IgD-negative memory B cell (primary cell): ENCODE results near the gene FAM114A2. TPM values are rescaled to one million over a fixed set of nuclear protein-coding genes. Genes with fewer than 3 reads are reported as not detected.

Experiments
- H3K27ac Mint-ChIP-seq, 3 donors: one replicate each; pipeline ENCODE4 v1.8.0; 2020 to 2022; ENCODE audit warnings: mild to moderate bottlenecking in 3 of 3, mixed read lengths in 3 of 3, moderate library complexity in 1 of 3
- H3K27me3 Mint-ChIP-seq: one replicate; pipeline ENCODE4 v1.8.0; 2021; ENCODE audit warnings: mixed read lengths
- H3K36me3 Mint-ChIP-seq: one replicate; pipeline ENCODE4 v1.8.0; 2020; ENCODE audit warnings: mild to moderate bottlenecking, mixed read lengths
- H3K4me1 Mint-ChIP-seq, 3 donors: one replicate each; pipeline ENCODE4 v1.8.0; 2020 to 2022; ENCODE audit warnings: mixed read lengths in 3 of 3, mild to moderate bottlenecking in 1 of 3
- H3K4me3 Mint-ChIP-seq, 4 donors: one replicate each; pipeline ENCODE4 v1.8.0; 2020 to 2022; ENCODE audit warnings: mild to moderate bottlenecking in 4 of 4, mixed read lengths in 4 of 4, moderate library complexity in 3 of 4
- H3K9me3 Mint-ChIP-seq, 3 donors: one replicate each; pipeline ENCODE4 v1.8.0; 2020 to 2021; ENCODE audit warnings: mixed read lengths in 3 of 3, mild to moderate bottlenecking in 1 of 3
- polyA plus RNA-seq: library from polyadenylated mRNA; unstranded; fragments of 300-500 nt; fragmentation: Illumina TruSeq; gene quantifications from one replicate; pipeline ENCODE4 v1.2.3, GENCODE V29; 2021

Gene FAM114A2
- polyA plus RNA-seq, 1 donor from 2014 or later, result 20.4 TPM

DNA sequence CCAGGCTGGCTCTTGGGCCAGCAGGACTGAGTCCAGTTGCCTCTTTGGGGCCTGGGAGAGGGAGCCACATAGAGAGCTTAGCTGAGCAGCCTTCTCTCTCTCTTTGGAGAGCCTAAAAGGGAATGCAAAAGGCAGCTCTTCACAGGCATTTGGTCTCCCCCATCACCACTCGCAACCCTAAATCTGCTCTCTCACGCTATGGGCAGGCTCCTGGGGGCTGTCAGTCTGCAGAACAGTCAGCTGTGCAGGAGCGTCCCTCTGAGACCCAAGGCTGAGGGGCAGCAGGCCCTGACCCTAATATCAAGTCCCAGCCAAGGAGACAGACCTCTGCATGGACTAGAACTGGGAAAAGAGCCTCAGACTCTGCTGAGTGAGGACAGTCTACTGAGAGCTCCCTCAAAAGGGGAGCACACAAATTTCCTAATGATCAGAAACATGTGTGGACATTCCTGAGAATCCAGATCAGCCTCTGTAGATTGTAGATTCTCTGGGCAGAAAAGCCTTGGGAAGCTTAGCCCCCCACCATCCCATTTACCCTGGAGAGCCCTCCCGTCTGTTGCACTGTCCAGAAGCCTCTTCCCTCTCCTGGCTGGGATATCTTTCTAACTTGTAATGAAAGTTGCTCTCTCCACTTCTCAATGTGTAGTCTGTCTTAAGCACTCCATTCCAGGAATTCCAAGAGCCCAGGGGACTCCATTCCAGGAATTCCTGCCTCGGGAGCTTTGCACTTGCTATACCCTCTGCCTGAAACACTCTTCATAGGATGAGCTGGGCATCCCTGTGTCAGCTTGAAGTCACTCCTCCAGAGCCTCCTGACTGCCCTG is 79.4 kb downstream of the FAM114A2 start:
- H3K4me1 Mint-ChIP-seq, result no peaks in the 10 kb centered on the region
- H3K4me3 Mint-ChIP-seq, result no peak overlapping the region
- no peaks in the 10 kb centered on the region for H3K9me3 Mint-ChIP-seq
- H3K36me3 Mint-ChIP-seq, result peaks cover 2% of the 10 kb centered on the region
- no peak overlapping the region for H3K27ac Mint-ChIP-seq
- peaks cover 17% of the 10 kb centered on the region for H3K27me3 Mint-ChIP-seq

DNA sequence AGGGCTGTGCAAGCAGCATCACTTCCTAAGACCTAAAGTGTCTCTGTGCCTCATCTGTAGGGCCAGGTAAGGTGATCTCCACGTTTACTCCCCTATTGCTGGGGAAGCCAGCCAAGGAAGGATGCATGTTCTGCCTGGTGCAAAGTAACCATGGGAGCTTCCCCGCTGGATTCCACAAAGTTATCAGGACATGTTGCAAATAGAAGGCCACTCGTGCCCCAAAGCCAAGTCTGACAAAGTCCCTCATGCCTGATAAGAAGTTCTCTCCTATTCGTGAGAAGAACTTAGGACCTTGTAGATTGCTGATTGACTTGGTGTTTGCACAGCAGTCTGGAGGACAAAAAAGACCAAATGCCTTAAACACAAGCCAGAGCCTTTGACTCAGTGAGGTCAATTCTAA is 81.5 kb downstream of the FAM114A2 start:
- Mint-ChIP-seq H3K27ac (no peak overlapping the region), H3K4me3 (no peak overlapping the region), H3K9me3 (no peaks in the 10 kb centered on the region), H3K27me3 (peaks cover 17% of the 10 kb centered on the region), H3K36me3 (peaks cover 2% of the 10 kb centered on the region), H3K4me1 (no peaks in the 10 kb centered on the region)

DNA sequence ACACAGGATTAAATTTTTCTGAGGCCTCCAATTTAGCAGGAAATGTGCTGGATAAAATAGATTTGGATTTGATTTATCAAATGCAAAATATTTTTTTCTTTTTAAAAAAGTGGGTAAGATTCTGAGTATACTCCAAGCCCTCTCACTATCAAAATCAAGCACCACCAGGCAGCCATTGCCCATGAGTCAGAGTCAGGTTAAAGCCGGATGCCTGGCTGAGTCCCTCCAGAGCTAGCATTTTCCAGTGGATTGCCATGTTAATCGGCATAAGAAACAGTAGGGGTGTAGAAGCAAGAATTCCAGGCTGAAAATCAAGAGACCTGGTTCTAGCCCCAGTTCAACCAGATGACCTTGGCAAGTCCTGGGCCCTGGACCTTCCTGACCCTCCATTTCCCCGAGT is 85.3 kb downstream of the FAM114A2 start:
- H3K36me3 Mint-ChIP-seq, result peaks cover 2% of the 10 kb centered on the region
- no peaks in the 10 kb centered on the region for H3K4me1 Mint-ChIP-seq
- no peaks in the 10 kb centered on the region for H3K9me3 Mint-ChIP-seq
- peaks cover 8% of the 10 kb centered on the region for H3K27me3 Mint-ChIP-seq
- no peak overlapping the region for H3K4me3 Mint-ChIP-seq
- H3K27ac Mint-ChIP-seq, result no peak overlapping the region

DNA sequence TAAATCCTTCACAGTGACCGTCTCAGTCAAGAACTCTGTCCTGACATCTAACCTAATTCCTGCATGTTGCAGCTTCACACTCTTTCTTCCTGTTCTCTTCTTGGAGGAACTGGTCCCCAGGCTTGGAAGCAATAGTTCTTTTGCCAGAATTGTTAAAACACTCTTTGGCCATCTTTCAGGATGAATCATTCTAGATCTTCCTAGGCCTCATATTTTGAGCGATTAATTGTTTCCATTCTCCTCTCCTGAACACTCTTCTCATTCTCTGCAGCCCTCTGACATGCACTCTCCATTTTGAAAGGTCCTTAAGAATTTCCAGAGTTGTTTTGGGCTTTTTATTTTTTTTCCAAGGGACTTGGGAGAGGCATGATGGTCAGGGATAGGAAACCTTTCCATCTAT is 85.8 kb downstream of the FAM114A2 start:
- no peaks in the 10 kb centered on the region for H3K9me3 Mint-ChIP-seq
- no peaks in the 10 kb centered on the region for H3K4me1 Mint-ChIP-seq
- H3K27ac Mint-ChIP-seq, result no peak overlapping the region
- H3K4me3 Mint-ChIP-seq, result no peak overlapping the region
- H3K36me3 Mint-ChIP-seq, result peaks cover 2% of the 10 kb centered on the region
- H3K27me3 Mint-ChIP-seq, result peaks cover 6% of the 10 kb centered on the region

DNA sequence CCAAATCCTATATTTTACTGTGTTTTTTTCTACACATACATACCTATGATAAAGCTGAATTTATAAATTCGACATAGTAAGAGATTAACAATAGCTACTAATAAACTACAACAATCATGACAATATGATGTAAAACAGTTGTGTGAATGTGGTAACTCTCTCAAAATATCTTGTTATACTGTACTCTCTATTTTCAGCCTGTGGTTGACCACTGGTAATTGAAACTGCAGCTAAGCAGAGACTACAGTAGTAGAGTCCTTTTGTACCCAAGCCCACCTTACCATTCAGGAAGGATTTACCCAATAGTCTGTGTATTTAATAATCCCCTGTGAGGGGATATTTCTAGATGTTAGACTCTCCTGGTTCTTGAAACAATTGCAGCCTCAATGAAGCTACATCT is 86.7 kb downstream of the FAM114A2 start:
- no peaks in the 10 kb centered on the region for H3K4me1 Mint-ChIP-seq
- no peaks in the 10 kb centered on the region for H3K9me3 Mint-ChIP-seq
- peaks cover 2% of the 10 kb centered on the region for H3K36me3 Mint-ChIP-seq
- peaks cover 5% of the 10 kb centered on the region for H3K27me3 Mint-ChIP-seq
- H3K4me3 Mint-ChIP-seq, result no peak overlapping the region
- H3K27ac Mint-ChIP-seq, result no peak overlapping the region

DNA sequence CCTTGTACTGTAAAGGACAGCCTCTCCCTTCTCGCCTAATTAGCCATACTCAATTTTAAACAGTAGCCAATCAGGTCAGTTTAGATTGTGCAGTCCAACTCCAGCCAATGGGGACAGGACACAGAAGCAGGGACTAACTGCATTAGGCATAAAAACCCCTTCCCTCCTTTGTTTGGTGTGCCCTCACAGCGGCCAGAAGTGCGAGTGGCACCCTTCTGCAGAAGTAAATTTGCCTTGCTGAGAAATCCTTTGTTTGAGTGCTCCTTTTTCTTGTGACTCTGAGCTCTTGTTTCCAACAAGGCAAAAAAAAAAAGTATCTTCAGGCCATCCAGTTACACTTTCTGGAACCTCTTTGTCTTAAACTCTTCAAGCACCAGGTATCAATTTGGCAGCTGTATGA is 97.4 kb downstream of the FAM114A2 start:
- H3K27ac Mint-ChIP-seq, result no peak overlapping the region
- peaks cover 6% of the 10 kb centered on the region for H3K27me3 Mint-ChIP-seq
- peaks cover 9 to 44% (median 34%) of the 10 kb centered on the region in 3 donors for H3K9me3 Mint-ChIP-seq
- no peak overlapping the region for H3K4me3 Mint-ChIP-seq
- peaks cover 5% of the 10 kb centered on the region for H3K36me3 Mint-ChIP-seq
- H3K4me1 Mint-ChIP-seq, result no peaks in the 10 kb centered on the region

Other genes with a start within 250 kb of the FAM114A2 start
- gene MFAP3, start 57 bp upstream of the FAM114A2 start, polyA plus RNA-seq, result 4.0 TPM
- 25.0 TPM for gene GALNT10, start 151.8 kb upstream of the FAM114A2 start, polyA plus RNA-seq